Left ventricle myocardium inferior (tissue), 1 donor: Measurements from ENCODE around the gene CCDC71L. TPM values are rescaled to one million over a fixed set of nuclear protein-coding genes. Genes with fewer than 3 reads are reported as not detected.

ENCODE experiments used
- DNase-seq: peaks from one replicate; pipeline ENCODE4 v3.0.0-alpha.2; 2020
- H3K27ac ChIP-seq: fragments of 200-600 bp; replicated peaks from 2 replicates; pipeline ENCODE4 v1.8.0; 2021
- H3K27me3 ChIP-seq: fragments of 200-600 bp; 2 replicates; pipeline ENCODE4 v1.8.0; 2021; ENCODE audit warnings: low read depth
- H3K36me3 ChIP-seq: fragments of 200-600 bp; 2 replicates; pipeline ENCODE4 v1.8.0; 2021
- H3K4me1 ChIP-seq: fragments of 200-600 bp; 2 replicates; pipeline ENCODE4 v1.8.0; 2021
- H3K4me3 ChIP-seq: fragments of 200-600 bp; 2 replicates; pipeline ENCODE4 v1.8.0; 2021; ENCODE audit warnings: mild to moderate bottlenecking, moderate library complexity
- H3K9me3 ChIP-seq: fragments of 200-600 bp; replicated peaks from 2 replicates; pipeline ENCODE4 v1.8.0; 2021
- CTCF ChIP-seq: fragments of 200-600 bp; IDR thresholded peaks from 2 replicates; pipeline ENCODE4 v1.8.0; 2021; ENCODE audit warnings: antibody characterized with exemption, mild to moderate bottlenecking, borderline replicate concordance
- intact Hi-C: fragments of 100-400 bp; cut with micrococcal nuclease; formaldehyde crosslinking; loops from one replicate; pipeline ENCODE4 v1.11.0; 2022
- total RNA-seq: library from RNA; stranded (reverse); fragmentation: NEBNext Ultra II Directional; extraction: Animal tissue kit (Norgen Biotek cat#: 25700); gene quantifications from one replicate; pipeline ENCODE4 v1.2.1, GENCODE V29; 2021
- donor health status: DM: no; HTN: yes; CAD: no; lungs with severe emphysema.

CCDC71L gene
- total RNA-seq, 1 donor from 2014 or later = 6.0 TPM

GRCh38 chr7:106671160-106671559 lies 10.2 kb upstream of the CCDC71L start:
- intact Hi-C loops = no loop called here
- Histone ChIP-seq H3K4me3 (no peak overlapping the region), H3K27ac (no peak overlapping the region), H3K27me3 (no peaks in the 10 kb centered on the region), H3K9me3 (peaks cover 2% of the 10 kb centered on the region), H3K4me1 (no peaks in the 10 kb centered on the region), H3K36me3 (no peaks in the 10 kb centered on the region)
- no peak for DNase-seq
- TF ChIP-seq CTCF = no peak

- Histone ChIP-seq H3K4me1 (no peaks in the 10 kb centered on the region), H3K27me3 (no peaks in the 10 kb centered on the region), H3K27ac (no peak overlapping the region), H3K4me3 (no peak overlapping the region), H3K9me3 (peaks cover 2% of the 10 kb centered on the region), H3K36me3 (no peaks in the 10 kb centered on the region)
- TF ChIP-seq CTCF = no peak
- no peak for DNase-seq
- intact Hi-C loops = no loop called here
These were observed 8.0 kb upstream of the CCDC71L start for GRCh38 chr7:106668861-106669524.

GRCh38 chr7:106666353-106666752 lies 5.4 kb upstream of the CCDC71L start:
- H3K27me3 ChIP-seq = no peaks in the 10 kb centered on the region
- no peak overlapping the region for H3K4me3 ChIP-seq
- no peaks in the 10 kb centered on the region for H3K4me1 ChIP-seq
- no peaks in the 10 kb centered on the region for H3K9me3 ChIP-seq
- intact Hi-C loops = no loop called here
- no peak overlapping the region for H3K27ac ChIP-seq
- DNase-seq = no peak
- no peak for TF ChIP-seq CTCF
- H3K36me3 ChIP-seq = no peaks in the 10 kb centered on the region

- H3K27ac ChIP-seq = no peak overlapping the region
- intact Hi-C loops = no loop called here
These were observed 3.4 kb upstream of the CCDC71L start for GRCh38 chr7:106664343-106664742.

GRCh38 chr7:106659963-106660861 lies 746 bp downstream of the CCDC71L start:
- H3K4me3 ChIP-seq = peak overlapping the region; percentile 93
- H3K27me3 ChIP-seq = no peaks in the 10 kb centered on the region
- H3K27ac ChIP-seq = peak overlapping the region; percentile 97
- H3K36me3 ChIP-seq = no peaks in the 10 kb centered on the region
- peak; percentile 74 for TF ChIP-seq CTCF
- no peaks in the 10 kb centered on the region for H3K9me3 ChIP-seq
- DNase-seq = peak; percentile 75
- intact Hi-C loops = loop anchor here (5.0 kb wide), 1 partner anchor 502 kb away; no protein-coding TSS in a partner anchor
- peaks cover 39% of the 10 kb centered on the region for H3K4me1 ChIP-seq

More at GRCh38 chr7:106664343-106664742, 3.4 kb upstream of the CCDC71L start:
- Histone ChIP-seq H3K4me1 (peaks cover 16% of the 10 kb centered on the region), H3K27me3 (no peaks in the 10 kb centered on the region), H3K36me3 (no peaks in the 10 kb centered on the region), H3K9me3 (no peaks in the 10 kb centered on the region), H3K4me3 (no peak overlapping the region)
- no peak for TF ChIP-seq CTCF
- no peak for DNase-seq
